ENCODE measurements around the gene VPS37D.
A peak's percentile ranks its signal among the peaks of the same experiment; 100 is the strongest.

VPS37D gene

GRCh38 chr7:73706126-73707044 lies 38.8 kb downstream of the VPS37D start:
- Histone ChIP-seq H3K27ac (ENCODE audit: low read length, poor library complexity, severe bottlenecking) (peak overlapping the region; percentile 67), H2AK5ac (ENCODE audit: low read length, severe bottlenecking) (peak overlapping the region; percentile 91), H2BK5ac (ENCODE audit: low read depth, low read length, poor library complexity, severe bottlenecking) (peak overlapping the region; percentile 57), H2BK15ac (ENCODE audit: low read depth, poor library complexity, severe bottlenecking) (no peak overlapping the region), H3K36me3 (ENCODE audit: control insufficient read depth in 1 of 2, insufficient read depth in 2 of 2, low read depth in 1 of 2, low read length in 2 of 2) (peaks cover 71 to 86% of the 10 kb centered on the region in 2 experiments), H3K4ac (ENCODE audit: low read depth in 1 of 2, low read length in 2 of 2) (no peak overlapping the region), H3K18ac (ENCODE audit: low read depth in 1 of 2, low read length in 2 of 2) (no peak overlapping the region), H3K4me3 (ENCODE audit: insufficient read depth in 1 of 2, low read depth in 1 of 2, low read length in 2 of 2) (no peak overlapping the region), H4K91ac (ENCODE audit: low read length) (no peak overlapping the region), H3K23ac (ENCODE audit: low read length in 2 of 2) (peak overlapping the region in 1 of 2 experiments; percentile 54), H3K79me1 (replicated peaks; ENCODE audit: low read length, poor library complexity, severe bottlenecking) (peaks cover 18% of the 10 kb centered on the region), H3K4me2 (ENCODE audit: low read length, poor library complexity, severe bottlenecking) (peak overlapping the region; percentile 3), H2AFZ (ENCODE audit: low read depth, low read length) (no peak overlapping the region), H3K14ac (ENCODE audit: low read length in 2 of 2) (no peak overlapping the region), H3K9ac (ENCODE audit: low read length) (peak overlapping the region; percentile 41), H3K4me1 (ENCODE audit: control insufficient read depth, insufficient read depth, low read depth, low read length) (peaks cover 61% of the 10 kb centered on the region), H2BK12ac (ENCODE audit: low read length in 2 of 2) (no peak overlapping the region), H4K8ac (ENCODE audit: low read length) (no peak overlapping the region), H3K9me3 (ENCODE audit: control insufficient read depth, low read length) (no peaks in the 10 kb centered on the region), H3K27me3 (ENCODE audit: control insufficient read depth in 1 of 2, insufficient read depth in 1 of 2, low read length in 2 of 2) (no peaks in the 10 kb centered on the region), H2BK120ac (ENCODE audit: low read depth, low read length) (no peak overlapping the region)
- WGBS = 85% methylated on average over 24 of the region's 25 CpGs
- DNase-seq = peak; percentile 10

- no peaks in the 10 kb centered on the region for H3K27me3 ChIP-seq (ENCODE audit: control insufficient read depth in 1 of 2, insufficient read depth in 1 of 2, low read length in 2 of 2)
- no peak overlapping the region for H3K14ac ChIP-seq (ENCODE audit: low read length in 2 of 2)
- H3K4ac ChIP-seq (ENCODE audit: low read depth in 1 of 2, low read length in 2 of 2) = no peak overlapping the region
- H2BK120ac ChIP-seq (ENCODE audit: low read depth, low read length) = no peak overlapping the region
- H2BK5ac ChIP-seq (ENCODE audit: low read depth, low read length, poor library complexity, severe bottlenecking) = peak overlapping the region; percentile 57
- DNase-seq = no peak
- H3K27ac ChIP-seq (ENCODE audit: low read length, poor library complexity, severe bottlenecking) = peak overlapping the region; percentile 67
- H2BK15ac ChIP-seq (ENCODE audit: low read depth, poor library complexity, severe bottlenecking) = no peak overlapping the region
- H3K9ac ChIP-seq (ENCODE audit: low read length) = peak overlapping the region; percentile 41
- H3K4me2 ChIP-seq (ENCODE audit: low read length, poor library complexity, severe bottlenecking) = peak overlapping the region; percentile 3
- peak overlapping the region in 1 of 2 experiments; percentile 28 for H3K18ac ChIP-seq (ENCODE audit: low read depth in 1 of 2, low read length in 2 of 2)
- no peak overlapping the region for H2BK12ac ChIP-seq (ENCODE audit: low read length in 2 of 2)
- no peak overlapping the region for H3K4me3 ChIP-seq (ENCODE audit: insufficient read depth in 1 of 2, low read depth in 1 of 2, low read length in 2 of 2)
- H3K23ac ChIP-seq (ENCODE audit: low read length in 2 of 2) = no peak overlapping the region
- H3K79me1 ChIP-seq (replicated peaks; ENCODE audit: low read length, poor library complexity, severe bottlenecking) = peaks cover 18% of the 10 kb centered on the region
- 88% methylated on average over 15 of the region's 15 CpGs for WGBS
- no peak overlapping the region for H4K8ac ChIP-seq (ENCODE audit: low read length)
- H4K91ac ChIP-seq (ENCODE audit: low read length) = no peak overlapping the region
- peaks cover 64 to 86% of the 10 kb centered on the region in 2 experiments for H3K36me3 ChIP-seq (ENCODE audit: control insufficient read depth in 1 of 2, insufficient read depth in 2 of 2, low read depth in 1 of 2, low read length in 2 of 2)
- H3K4me1 ChIP-seq (ENCODE audit: control insufficient read depth, insufficient read depth, low read depth, low read length) = peaks cover 69% of the 10 kb centered on the region
- peak overlapping the region; percentile 28 for H2AK5ac ChIP-seq (ENCODE audit: low read length, severe bottlenecking)
- H3K9me3 ChIP-seq (ENCODE audit: control insufficient read depth, low read length) = no peaks in the 10 kb centered on the region
- no peak overlapping the region for H2AFZ ChIP-seq (ENCODE audit: low read depth, low read length)
Observed at GRCh38 chr7:73707045-73707631, 39.5 kb downstream of the VPS37D start.

GRCh38 chr7:73708961-73709549 lies 41.4 kb downstream of the VPS37D start:
- Histone ChIP-seq H2BK15ac (ENCODE audit: low read depth, poor library complexity, severe bottlenecking) (no peak overlapping the region), H3K27ac (ENCODE audit: low read length, poor library complexity, severe bottlenecking) (no peak overlapping the region), H3K79me1 (replicated peaks; ENCODE audit: low read length, poor library complexity, severe bottlenecking) (peaks cover 9% of the 10 kb centered on the region), H3K4ac (ENCODE audit: low read depth in 1 of 2, low read length in 2 of 2) (no peak overlapping the region), H3K14ac (ENCODE audit: low read length in 2 of 2) (no peak overlapping the region), H2BK12ac (ENCODE audit: low read length in 2 of 2) (no peak overlapping the region), H3K9me3 (ENCODE audit: control insufficient read depth, low read length) (no peaks in the 10 kb centered on the region), H3K36me3 (ENCODE audit: control insufficient read depth in 1 of 2, insufficient read depth in 2 of 2, low read depth in 1 of 2, low read length in 2 of 2) (peaks cover 66 to 84% of the 10 kb centered on the region in 2 experiments), H2AK5ac (ENCODE audit: low read length, severe bottlenecking) (peak overlapping the region; percentile 29), H2AFZ (ENCODE audit: low read depth, low read length) (no peak overlapping the region), H4K91ac (ENCODE audit: low read length) (peak overlapping the region; percentile 6), H3K23ac (ENCODE audit: low read length in 2 of 2) (no peak overlapping the region), H3K27me3 (ENCODE audit: control insufficient read depth in 1 of 2, insufficient read depth in 1 of 2, low read length in 2 of 2) (no peaks in the 10 kb centered on the region), H2BK120ac (ENCODE audit: low read depth, low read length) (no peak overlapping the region), H3K4me2 (ENCODE audit: low read length, poor library complexity, severe bottlenecking) (no peak overlapping the region), H3K18ac (ENCODE audit: low read depth in 1 of 2, low read length in 2 of 2) (no peak overlapping the region), H3K9ac (ENCODE audit: low read length) (peak overlapping the region; percentile 28), H4K8ac (ENCODE audit: low read length) (no peak overlapping the region), H3K4me1 (ENCODE audit: control insufficient read depth, insufficient read depth, low read depth, low read length) (peaks cover 72% of the 10 kb centered on the region), H3K4me3 (ENCODE audit: insufficient read depth in 1 of 2, low read depth in 1 of 2, low read length in 2 of 2) (no peak overlapping the region), H2BK5ac (ENCODE audit: low read depth, low read length, poor library complexity, severe bottlenecking) (no peak overlapping the region)
- WGBS = 97% methylated on average over 16 of the region's 16 CpGs
- no peak for DNase-seq

- no peak overlapping the region for H3K14ac ChIP-seq (ENCODE audit: low read length in 2 of 2)
- no peak overlapping the region for H2BK5ac ChIP-seq (ENCODE audit: low read depth, low read length, poor library complexity, severe bottlenecking)
- H3K27me3 ChIP-seq (ENCODE audit: control insufficient read depth in 1 of 2, insufficient read depth in 1 of 2, low read length in 2 of 2) = no peaks in the 10 kb centered on the region
- no peak overlapping the region for H2BK12ac ChIP-seq (ENCODE audit: low read length in 2 of 2)
- H3K9me3 ChIP-seq (ENCODE audit: control insufficient read depth, low read length) = no peaks in the 10 kb centered on the region
- no CpG with 5 or more reads among the region's 1 CpG for WGBS
- H4K8ac ChIP-seq (ENCODE audit: low read length) = no peak overlapping the region
- H2AK5ac ChIP-seq (ENCODE audit: low read length, severe bottlenecking) = peak overlapping the region; percentile 38
- H3K23ac ChIP-seq (ENCODE audit: low read length in 2 of 2) = no peak overlapping the region
- no peak overlapping the region for H3K18ac ChIP-seq (ENCODE audit: low read depth in 1 of 2, low read length in 2 of 2)
- no peak overlapping the region for H3K4me2 ChIP-seq (ENCODE audit: low read length, poor library complexity, severe bottlenecking)
- H2AFZ ChIP-seq (ENCODE audit: low read depth, low read length) = no peak overlapping the region
- peak overlapping the region; percentile 13 for H2BK120ac ChIP-seq (ENCODE audit: low read depth, low read length)
- no peak overlapping the region for H3K27ac ChIP-seq (ENCODE audit: low read length, poor library complexity, severe bottlenecking)
- H3K4ac ChIP-seq (ENCODE audit: low read depth in 1 of 2, low read length in 2 of 2) = no peak overlapping the region
- peak overlapping the region; percentile 14 for H3K9ac ChIP-seq (ENCODE audit: low read length)
- no peak overlapping the region for H3K4me3 ChIP-seq (ENCODE audit: insufficient read depth in 1 of 2, low read depth in 1 of 2, low read length in 2 of 2)
- no peak overlapping the region for H4K91ac ChIP-seq (ENCODE audit: low read length)
- peaks cover 43 to 60% of the 10 kb centered on the region in 2 experiments for H3K36me3 ChIP-seq (ENCODE audit: control insufficient read depth in 1 of 2, insufficient read depth in 2 of 2, low read depth in 1 of 2, low read length in 2 of 2)
- peaks cover 65% of the 10 kb centered on the region for H3K4me1 ChIP-seq (ENCODE audit: control insufficient read depth, insufficient read depth, low read depth, low read length)
- H2BK15ac ChIP-seq (ENCODE audit: low read depth, poor library complexity, severe bottlenecking) = no peak overlapping the region
- H3K79me1 ChIP-seq (replicated peaks; ENCODE audit: low read length, poor library complexity, severe bottlenecking) = peaks cover 6% of the 10 kb centered on the region
- no peak for DNase-seq
Observed at GRCh38 chr7:73712773-73713172, 45.1 kb downstream of the VPS37D start.
